Measurements from ENCODE around the gene IL1RAPL1.

- TF ChIP-seq CTCF (conservative IDR thresholded peaks at IDR 0.05) = no peak
- TF ChIP-seq ZFX (IDR thresholded peaks at IDR 0.05) = no peak
Measured at GRCh38 chrX:29707088-29707487, 1119.8 kb downstream of the IL1RAPL1 start.

Data from C4-2B (cell line).